Posterior cingulate gyrus (tissue), 11 donors: ENCODE results near the gene NYAP1.
"Not testable (repeated sequence)": the region's sequence is repeated elsewhere in the genome, so short reads cannot be mapped to it uniquely, and the experiment has no call there.

Experiments used
- DNase-seq, 10 donors: peaks; one replicate each; pipeline versions ENCODE4 v3.0.0 to v3.0.0-alpha.2; 2020 to 2021; ENCODE audit warnings: mixed read lengths in 3 of 10
- intact Hi-C: fragments of 100-400 bp; cut with DNase I; formaldehyde crosslinking; loops from one replicate; pipeline ENCODE4 v1.15.1; 2023

The NYAP1 gene

GRCh38 chr7:100504031-100504430, 20.3 kb downstream of the NYAP1 start:
- intact Hi-C loops, DNase-seq: not testable (repeated sequence)

DNA sequence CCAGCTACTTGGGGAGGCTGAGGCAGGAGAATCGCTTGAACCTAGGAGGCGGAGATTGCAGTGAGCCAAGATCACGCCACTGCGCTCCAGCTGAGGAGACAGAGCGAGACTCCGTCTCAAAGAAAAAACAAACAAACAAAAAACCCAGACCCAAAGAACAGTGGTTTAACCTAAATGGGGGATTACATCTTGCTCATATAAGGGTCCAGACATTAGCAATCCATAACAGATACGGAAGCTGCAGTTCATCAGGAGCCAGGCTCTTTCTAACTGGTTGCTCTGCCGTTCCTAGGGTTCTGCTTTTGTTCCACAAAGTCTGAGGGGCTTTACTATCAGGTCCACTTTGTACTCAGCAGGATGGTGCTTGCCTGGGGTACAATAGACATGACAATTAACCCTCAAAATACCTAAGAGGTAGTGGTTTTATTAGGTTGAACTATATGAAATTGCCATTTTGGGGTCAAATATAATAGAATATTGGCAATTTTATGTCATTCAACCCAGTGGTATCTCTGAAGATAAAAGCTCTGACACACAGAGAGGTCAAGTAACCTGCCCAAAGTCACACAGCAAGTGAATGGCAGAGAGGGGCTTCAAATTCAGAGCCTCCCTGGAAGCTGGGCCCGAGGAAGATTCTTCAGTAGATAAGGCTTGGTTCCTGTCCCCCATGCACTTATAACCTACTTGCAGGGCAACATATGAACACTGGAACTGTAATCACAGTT, 21.3 kb downstream of the NYAP1 start:
- intact Hi-C loops, result no loop called here
- DNase-seq, result no peak

GRCh38 chr7:100506356-100506923, 22.7 kb downstream of the NYAP1 start:
- peak in 1 of 10 donors; percentile 40 for DNase-seq

DNA sequence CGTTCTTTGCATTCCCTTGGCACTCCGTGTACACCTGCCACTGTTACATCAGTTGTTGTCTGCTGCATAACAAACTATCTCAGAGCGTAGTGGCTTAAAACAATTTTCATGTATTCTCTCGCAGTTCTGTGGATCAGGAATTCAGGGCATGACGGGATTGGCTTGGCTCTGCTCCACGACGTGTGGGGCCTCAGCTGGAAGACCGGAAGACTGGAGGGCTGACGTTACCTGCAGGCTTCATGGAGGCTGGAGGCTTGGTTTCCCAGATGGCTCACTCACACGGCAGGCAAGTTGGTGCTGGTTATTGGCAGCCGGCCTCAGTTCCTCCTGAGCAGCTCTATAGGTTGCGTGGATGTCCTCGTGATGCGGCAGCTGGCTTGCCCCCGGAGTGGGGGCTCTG, 25.5 kb downstream of the NYAP1 start:
- intact Hi-C loops, result no loop called here
- peak in 7 of 10 donors; percentile 40 to 94 (median 75) for DNase-seq

More at GRCh38 chr7:100506356-100506923, 22.7 kb downstream of the NYAP1 start:
- intact Hi-C loops, result no loop called here

DNA sequence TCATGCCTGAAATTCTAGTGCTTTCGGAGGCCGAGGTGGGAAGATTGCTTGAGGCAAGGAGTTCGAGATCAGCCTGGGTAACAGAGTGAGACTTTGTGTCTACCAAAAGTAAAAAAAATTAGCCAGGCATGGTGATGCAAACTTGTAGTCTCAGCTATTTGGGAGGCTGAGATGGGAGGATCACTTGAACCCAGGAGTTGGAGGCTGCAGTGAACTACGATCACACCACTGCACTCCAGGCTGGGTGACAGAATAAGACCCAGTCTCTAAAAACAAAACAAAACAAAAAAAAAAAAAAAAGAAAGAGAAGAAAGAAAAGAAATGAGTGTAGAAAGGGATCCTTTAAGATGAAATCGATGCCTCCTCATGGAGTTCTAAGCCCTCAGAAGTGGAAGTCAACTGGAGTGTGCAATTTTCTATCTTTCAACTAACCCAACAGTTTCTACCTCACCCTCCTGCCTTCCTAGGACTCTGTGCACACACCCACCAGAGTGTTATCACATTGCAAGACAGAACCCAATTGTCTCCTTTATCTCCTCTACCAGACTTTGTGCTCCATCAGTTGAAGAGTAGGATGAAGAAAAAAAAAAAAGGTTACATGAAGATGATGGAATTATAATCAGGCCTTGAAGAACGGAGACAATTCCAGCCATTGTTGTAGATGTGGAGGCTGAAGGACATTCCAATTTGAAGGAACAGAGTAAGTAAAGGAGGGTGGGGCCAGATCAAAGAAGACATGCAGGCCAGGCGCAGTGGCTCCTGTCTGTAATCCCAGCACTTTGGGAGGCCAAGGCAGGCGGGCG, 26.9 kb downstream of the NYAP1 start:
- peak in 1 of 10 donors; percentile 40 for DNase-seq
- intact Hi-C loops, result no loop called here

GRCh38 chr7:100513212-100513810, 29.6 kb downstream of the NYAP1 start:
- DNase-seq, result no peak
- intact Hi-C loops, result no loop called here

GRCh38 chr7:100515072-100515532, 31.4 kb downstream of the NYAP1 start:
- intact Hi-C loops, result no loop called here
- no peak for DNase-seq

DNA sequence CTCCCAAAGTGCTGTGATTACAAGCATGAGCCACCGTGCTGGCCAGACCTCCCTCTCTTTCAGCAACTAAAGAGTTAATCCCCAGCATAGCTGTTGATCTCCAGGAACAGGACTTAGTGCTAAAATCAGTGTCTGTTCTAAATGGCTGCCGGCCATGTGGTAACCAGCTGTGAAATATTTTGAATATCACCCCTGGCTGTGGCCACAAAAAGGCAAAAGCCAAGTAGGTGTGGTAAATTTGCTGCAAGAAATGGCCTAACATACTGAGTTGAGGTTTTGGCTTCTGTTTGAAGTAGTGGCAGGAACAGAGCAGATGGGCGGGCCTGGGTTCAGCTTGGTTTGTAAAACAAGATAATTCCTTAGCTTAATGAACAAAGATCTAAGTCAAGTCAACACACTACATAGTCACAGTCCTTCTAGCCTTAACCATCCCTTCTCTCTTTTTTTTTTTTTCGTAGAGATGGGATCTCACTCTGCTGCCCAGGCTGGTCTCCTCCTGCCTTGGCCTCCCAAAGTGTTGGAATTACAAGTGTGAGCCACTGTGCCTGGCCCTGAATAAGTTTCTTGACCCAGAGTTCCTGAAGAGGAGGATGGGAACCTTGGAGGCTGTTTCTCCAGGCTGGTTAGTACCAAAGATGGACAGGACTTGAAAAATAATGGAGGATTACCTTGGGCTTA, 32.5 kb downstream of the NYAP1 start:
- intact Hi-C loops, result no loop called here
- peak in 1 of 10 donors; percentile 31 for DNase-seq

- no peak for DNase-seq
- intact Hi-C loops, result no loop called here
Measured at GRCh38 chr7:100517305-100517704, 33.6 kb downstream of the NYAP1 start.

DNA sequence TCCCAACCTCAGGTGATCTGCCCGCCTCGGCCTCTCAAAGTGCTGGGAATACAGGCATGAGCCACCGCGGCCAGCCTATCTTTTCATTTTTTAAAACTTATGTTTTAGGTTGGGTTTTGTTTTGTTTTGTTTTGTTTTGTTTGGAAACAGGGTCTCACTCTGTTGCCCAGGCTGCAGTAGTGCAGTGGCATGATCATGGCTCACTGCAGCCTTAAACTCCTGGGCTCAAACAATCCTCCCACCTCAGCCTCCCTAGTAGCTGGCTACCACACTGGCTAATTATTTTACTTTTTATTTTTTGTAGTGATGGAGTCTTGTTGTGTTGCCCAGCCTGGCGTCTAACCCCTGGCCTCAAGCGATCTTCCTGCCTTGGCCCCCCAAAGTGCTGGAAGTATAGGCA, 35.9 kb downstream of the NYAP1 start:
- intact Hi-C loops, result no loop called here
- DNase-seq, result peak in 1 of 10 donors; percentile 32

GRCh38 chr7:100520138-100520537, 36.4 kb downstream of the NYAP1 start:
- DNase-seq, result no peak
- intact Hi-C loops, result no loop called here

GRCh38 chr7:100521076-100521475, 37.3 kb downstream of the NYAP1 start:
- DNase-seq, result no peak
- intact Hi-C loops, result no loop called here

DNA sequence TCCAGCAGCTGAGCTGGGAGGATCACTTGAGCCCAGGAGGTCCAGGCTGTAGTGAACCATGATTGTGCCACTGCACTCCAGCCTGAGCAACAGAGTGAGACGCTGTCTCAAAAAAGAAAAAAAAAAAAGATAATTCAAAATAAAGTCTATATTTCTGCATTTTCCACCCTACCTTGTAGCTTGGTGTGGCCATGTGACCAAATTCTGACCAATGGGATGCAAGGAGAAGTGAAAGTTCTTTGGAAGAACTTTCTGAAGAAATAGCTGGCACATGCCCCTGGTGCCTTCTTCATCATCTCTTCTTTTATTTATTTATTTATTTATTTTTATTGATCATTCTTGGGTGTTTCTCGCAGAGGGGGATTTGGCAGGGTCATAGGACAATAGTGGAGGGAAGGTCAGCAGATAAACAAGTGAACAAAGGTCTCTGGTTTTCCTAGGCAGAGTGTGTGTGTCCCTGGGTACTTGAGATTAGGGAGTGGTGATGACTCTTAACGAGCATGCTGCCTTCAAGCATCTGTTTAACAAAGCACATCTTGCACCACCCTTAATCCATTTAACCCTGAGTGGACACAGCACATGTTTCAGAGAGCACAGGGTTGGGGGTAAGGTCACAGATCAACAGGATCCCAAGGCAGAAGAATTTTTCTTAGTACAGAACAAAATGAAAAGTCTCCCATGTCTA, 38.3 kb downstream of the NYAP1 start:
- DNase-seq, result peak in 1 of 10 donors; percentile 7
- intact Hi-C loops, result not testable (repeated sequence)

DNA sequence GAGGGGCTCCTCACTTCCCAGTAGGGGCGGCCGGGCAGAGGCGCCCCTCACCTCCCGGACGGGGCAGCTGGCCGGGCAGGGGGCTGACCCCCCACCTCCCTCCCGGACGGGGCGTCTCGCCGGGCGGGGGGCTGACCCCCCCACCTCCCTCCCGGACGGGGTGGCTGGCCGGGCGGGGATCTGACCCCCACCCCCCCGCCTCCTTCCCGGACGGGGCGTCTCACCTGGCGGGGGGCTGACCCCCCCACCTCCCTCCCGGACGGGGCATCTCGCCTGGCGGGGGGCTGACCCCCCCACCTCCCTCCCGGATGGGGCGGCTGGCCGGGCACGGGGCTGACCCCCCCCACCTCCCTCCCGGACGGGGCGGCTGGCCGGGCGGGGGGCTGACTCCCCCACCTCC, 39.5 kb downstream of the NYAP1 start:
- DNase-seq, result peak in 1 of 10 donors; percentile 7
- intact Hi-C loops, result not testable (repeated sequence)

GRCh38 chr7:100528108-100528866, 44.6 kb downstream of the NYAP1 start:
- intact Hi-C loops, result not testable (repeated sequence)
- peak in 1 of 10 donors; percentile 15 for DNase-seq

- intact Hi-C loops, result no loop called here
- DNase-seq, result no peak
Measured at GRCh38 chr7:100532165-100533022, 48.7 kb downstream of the NYAP1 start.

- intact Hi-C loops, result loop anchor here (5.0 kb wide), 1 partner anchor 44 kb away; no protein-coding TSS in a partner anchor
- DNase-seq, result not testable (repeated sequence)
Measured at GRCh38 chr7:100535982-100536381, 52.3 kb downstream of the NYAP1 start.

- intact Hi-C loops, result loop anchor here (5.0 kb wide), 1 partner anchor 44 kb away; no protein-coding TSS in a partner anchor
- DNase-seq, result not testable (repeated sequence)
Measured at GRCh38 chr7:100536695-100537094, 53.0 kb downstream of the NYAP1 start.
